ENCODE data around the gene ADAM33.

ADAM33 gene

GRCh38 chr20:3658019-3658715 is 23.6 kb downstream of the ADAM33 start:
- no peak for DNase-seq
- in situ Hi-C loops (cut with HindIII; ENCODE audit: low pct_ligation_motif_present, low pct_unique_long_range_greater_than_20kb, low sequenced_read_pairs), result no loop called here

- no peak for DNase-seq
- in situ Hi-C loops (cut with HindIII; ENCODE audit: low pct_ligation_motif_present, low pct_unique_long_range_greater_than_20kb, low sequenced_read_pairs), result no loop called here
Observed at GRCh38 chr20:3655131-3655405, 26.7 kb downstream of the ADAM33 start.

GRCh38 chr20:3654326-3655130 is 27.3 kb downstream of the ADAM33 start:
- in situ Hi-C loops (cut with HindIII; ENCODE audit: low pct_ligation_motif_present, low pct_unique_long_range_greater_than_20kb, low sequenced_read_pairs), result no loop called here
- no peak for DNase-seq

GRCh38 chr20:3653921-3654320 is 27.9 kb downstream of the ADAM33 start:
- DNase-seq, result no peak
- in situ Hi-C loops (cut with HindIII; ENCODE audit: low pct_ligation_motif_present, low pct_unique_long_range_greater_than_20kb, low sequenced_read_pairs), result no loop called here

- in situ Hi-C loops (cut with HindIII; ENCODE audit: low pct_ligation_motif_present, low pct_unique_long_range_greater_than_20kb, low sequenced_read_pairs), result no loop called here
Observed at GRCh38 chr20:3652676-3653596, 28.9 kb downstream of the ADAM33 start.

GRCh38 chr20:3652221-3652620 is 29.6 kb downstream of the ADAM33 start:
- in situ Hi-C loops (cut with HindIII; ENCODE audit: low pct_ligation_motif_present, low pct_unique_long_range_greater_than_20kb, low sequenced_read_pairs), result no loop called here
- DNase-seq, result no peak

More at GRCh38 chr20:3652676-3653596, 28.9 kb downstream of the ADAM33 start:
- no peak for DNase-seq

- in situ Hi-C loops (cut with HindIII; ENCODE audit: low pct_ligation_motif_present, low pct_unique_long_range_greater_than_20kb, low sequenced_read_pairs), result no loop called here
- no peak for DNase-seq
Observed at GRCh38 chr20:3651204-3651962, 30.4 kb downstream of the ADAM33 start.

GRCh38 chr20:3648951-3649350 is 32.9 kb downstream of the ADAM33 start:
- DNase-seq, result no peak
- in situ Hi-C loops (cut with HindIII; ENCODE audit: low pct_ligation_motif_present, low pct_unique_long_range_greater_than_20kb, low sequenced_read_pairs), result no loop called here

- no peak for DNase-seq
- in situ Hi-C loops (cut with HindIII; ENCODE audit: low pct_ligation_motif_present, low pct_unique_long_range_greater_than_20kb, low sequenced_read_pairs), result no loop called here
Observed at GRCh38 chr20:3647473-3647872, 34.3 kb downstream of the ADAM33 start.

GRCh38 chr20:3646651-3647050 is 35.2 kb downstream of the ADAM33 start:
- in situ Hi-C loops (cut with HindIII; ENCODE audit: low pct_ligation_motif_present, low pct_unique_long_range_greater_than_20kb, low sequenced_read_pairs), result no loop called here
- DNase-seq, result no peak

- no peak for DNase-seq
- in situ Hi-C loops (cut with HindIII; ENCODE audit: low pct_ligation_motif_present, low pct_unique_long_range_greater_than_20kb, low sequenced_read_pairs), result no loop called here
Observed at GRCh38 chr20:3646067-3646440, 35.8 kb downstream of the ADAM33 start.

GRCh38 chr20:3645309-3646066 is 36.3 kb downstream of the ADAM33 start:
- DNase-seq, result no peak

GRCh38 chr20:3640259-3640658 is 41.6 kb downstream of the ADAM33 start:
- no peak for DNase-seq
- in situ Hi-C loops (cut with HindIII; ENCODE audit: low pct_ligation_motif_present, low pct_unique_long_range_greater_than_20kb, low sequenced_read_pairs), result no loop called here

More at GRCh38 chr20:3645309-3646066, 36.3 kb downstream of the ADAM33 start:
- in situ Hi-C loops (cut with HindIII; ENCODE audit: low pct_ligation_motif_present, low pct_unique_long_range_greater_than_20kb, low sequenced_read_pairs), result no loop called here

- in situ Hi-C loops (cut with HindIII; ENCODE audit: low pct_ligation_motif_present, low pct_unique_long_range_greater_than_20kb, low sequenced_read_pairs), result no loop called here
Observed at GRCh38 chr20:3635346-3635745, 46.5 kb downstream of the ADAM33 start.

GRCh38 chr20:3633913-3634478 is 47.8 kb downstream of the ADAM33 start:
- DNase-seq, result no peak
- in situ Hi-C loops (cut with HindIII; ENCODE audit: low pct_ligation_motif_present, low pct_unique_long_range_greater_than_20kb, low sequenced_read_pairs), result no loop called here

More at GRCh38 chr20:3635346-3635745, 46.5 kb downstream of the ADAM33 start:
- DNase-seq, result no peak

- no peak for DNase-seq
- in situ Hi-C loops (cut with HindIII; ENCODE audit: low pct_ligation_motif_present, low pct_unique_long_range_greater_than_20kb, low sequenced_read_pairs), result no loop called here
Observed at GRCh38 chr20:3632311-3633004, 49.4 kb downstream of the ADAM33 start.

GRCh38 chr20:3631534-3631933 is 50.3 kb downstream of the ADAM33 start:
- in situ Hi-C loops (cut with HindIII; ENCODE audit: low pct_ligation_motif_present, low pct_unique_long_range_greater_than_20kb, low sequenced_read_pairs), result no loop called here
- no peak for DNase-seq
